K562 (cell line): Measurements from ENCODE around the gene HOXD12. TPM values are rescaled to one million over a fixed set of nuclear protein-coding genes. Genes with fewer than 3 reads are reported as not detected.

Source experiments
- ARID1B ChIP-seq: fragments of 450-650 bp; IDR thresholded peaks from 2 replicates; pipeline ENCODE4 v1.6.1; 2016; ENCODE audit warnings: antibody characterized with exemption, mild to moderate bottlenecking, inconsistent platforms
- NCOA6 ChIP-seq: fragments of 450-650 bp; IDR thresholded peaks from 2 replicates; pipeline ENCODE4 v1.6.1; 2017; ENCODE audit warnings: mild to moderate bottlenecking
- RNF2 ChIP-seq: sonication (generic); IDR thresholded peaks from 2 replicates; pipeline ENCODE4 v1.6.1; 2016
- TRIM24 ChIP-seq, 2 experiments: fragments of 450-650 bp; IDR thresholded peaks; 2 replicates each; pipeline ENCODE4 v1.6.1; 2016
- ZNF224 ChIP-seq: sonication (generic); formaldehyde crosslinking; IDR thresholded peaks from 2 replicates; pipeline ENCODE4 v1.8.0; 2022; ENCODE audit warnings: mild to moderate bottlenecking, missing genetic modification reagents
- ZNF354B ChIP-seq: fragments of 250-450 bp; sonication (Bioruptor Pico); IDR thresholded peaks from 2 replicates; pipeline ENCODE4 v1.4.0; 2020
- polyA plus RNA-seq, 8 experiments: library from polyadenylated mRNA; depleted of rRNA in 4 of 8; stranded (reverse) in 5 of 8; unstranded in 3 of 8; fragments of >200 nt; fragmentation: Nextera tagmentation in 2 of 8; fragmentation: Illumina TruSeq in 1 of 8; extraction: Ambion mirVana in 2 of 8; extraction: Trizol in 1 of 8; gene quantifications; 2 replicates each; pipeline versions ENCODE4 v1.2.1 to v1.2.3, GENCODE V29; 2011 to 2014; ENCODE audit warnings: inconsistent platforms in 1 of 8, missing spikeins in 1 of 8
- total RNA-seq, 7 experiments: library from RNA; depleted of rRNA in 6 of 7; stranded (reverse); fragments of >200 nt in 6 of 7; fragmentation: Illumina TruSeq in 2 of 7; extraction: Trizol in 2 of 7; gene quantifications; 2 replicates each; pipeline versions ENCODE4 v1.2.1 to v1.2.3, GENCODE V29; 2011 to 2021; ENCODE audit warnings: low replicate concordance in 1 of 7
- TF ChIP-seq, protein P1 (sequence below): fragments of 200-800 bp; sonication (Bioruptor generic); IDR thresholded peaks from 2 replicates; pipeline ENCODE4 v1.6.1; 2016; ENCODE audit warnings: missing genetic modification characterization, missing compliant biosample characterization
- TF ChIP-seq, protein P2 (sequence below): fragments of 250-450 bp; sonication (Bioruptor Pico); IDR thresholded peaks from 2 replicates; pipeline ENCODE4 v1.8.0; 2021; ENCODE audit warnings: borderline replicate concordance, mild to moderate bottlenecking, moderate library complexity; ENCODE audit not compliant: poor library complexity, severe bottlenecking
- TF ChIP-seq, protein P3 (sequence below): fragments of 250-450 bp; sonication (Bioruptor Pico); IDR thresholded peaks from 2 replicates; pipeline ENCODE4 v1.5.0; 2021
- TF ChIP-seq, protein P4 (sequence below): fragments of 250-450 bp; sonication (Bioruptor Pico); IDR thresholded peaks from 2 replicates; pipeline ENCODE4 v1.8.0; 2022; ENCODE audit warnings: moderate library complexity, mild to moderate bottlenecking, inconsistent platforms

HOXD12 gene
- total and polyA plus RNA-seq, 9 of the 15 experiments (the other 6 are each of a cell fraction or from before 2014, with no cell fraction given): not detected

DNA sequence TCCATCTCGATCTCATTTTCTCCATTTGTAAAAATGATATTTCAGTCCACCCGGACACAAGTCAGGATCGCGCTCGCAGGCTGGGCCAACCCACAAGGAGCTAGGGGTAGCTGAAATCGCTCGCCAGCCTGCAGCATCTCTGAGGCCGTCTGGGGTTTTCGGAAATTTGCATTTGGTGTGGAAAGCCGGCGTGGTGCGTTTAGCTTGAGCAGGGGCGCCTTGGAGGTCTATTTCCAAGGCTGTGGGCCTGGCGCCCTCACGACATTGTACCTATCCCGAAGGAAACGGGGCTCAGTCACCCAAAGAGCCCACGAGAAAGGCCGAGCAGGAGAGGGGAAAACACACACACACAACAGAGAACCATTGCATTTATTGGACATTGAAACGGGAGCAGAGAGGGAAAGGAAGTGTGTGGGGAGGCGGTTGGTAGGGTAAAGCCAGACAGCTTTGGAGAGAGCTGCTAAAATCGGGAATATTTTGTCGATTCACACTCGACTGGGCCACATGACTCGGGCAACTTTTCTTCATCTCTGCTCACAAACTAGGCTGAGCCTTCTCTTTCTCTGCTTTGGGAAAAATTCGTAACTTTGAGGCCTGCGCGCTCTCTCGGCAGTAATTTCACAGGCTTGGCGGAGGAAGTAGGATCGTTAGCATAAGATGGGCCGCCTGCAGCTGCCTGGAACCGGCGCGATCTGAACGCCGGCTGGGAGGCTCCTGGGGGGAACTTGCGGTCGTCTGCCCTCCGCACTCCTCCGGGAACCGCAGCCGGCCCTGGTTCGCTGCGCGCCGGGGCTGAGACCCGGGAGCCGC is 28.8 kb downstream of the HOXD12 start (continued):
- TF ChIP-seq, protein P1, sequence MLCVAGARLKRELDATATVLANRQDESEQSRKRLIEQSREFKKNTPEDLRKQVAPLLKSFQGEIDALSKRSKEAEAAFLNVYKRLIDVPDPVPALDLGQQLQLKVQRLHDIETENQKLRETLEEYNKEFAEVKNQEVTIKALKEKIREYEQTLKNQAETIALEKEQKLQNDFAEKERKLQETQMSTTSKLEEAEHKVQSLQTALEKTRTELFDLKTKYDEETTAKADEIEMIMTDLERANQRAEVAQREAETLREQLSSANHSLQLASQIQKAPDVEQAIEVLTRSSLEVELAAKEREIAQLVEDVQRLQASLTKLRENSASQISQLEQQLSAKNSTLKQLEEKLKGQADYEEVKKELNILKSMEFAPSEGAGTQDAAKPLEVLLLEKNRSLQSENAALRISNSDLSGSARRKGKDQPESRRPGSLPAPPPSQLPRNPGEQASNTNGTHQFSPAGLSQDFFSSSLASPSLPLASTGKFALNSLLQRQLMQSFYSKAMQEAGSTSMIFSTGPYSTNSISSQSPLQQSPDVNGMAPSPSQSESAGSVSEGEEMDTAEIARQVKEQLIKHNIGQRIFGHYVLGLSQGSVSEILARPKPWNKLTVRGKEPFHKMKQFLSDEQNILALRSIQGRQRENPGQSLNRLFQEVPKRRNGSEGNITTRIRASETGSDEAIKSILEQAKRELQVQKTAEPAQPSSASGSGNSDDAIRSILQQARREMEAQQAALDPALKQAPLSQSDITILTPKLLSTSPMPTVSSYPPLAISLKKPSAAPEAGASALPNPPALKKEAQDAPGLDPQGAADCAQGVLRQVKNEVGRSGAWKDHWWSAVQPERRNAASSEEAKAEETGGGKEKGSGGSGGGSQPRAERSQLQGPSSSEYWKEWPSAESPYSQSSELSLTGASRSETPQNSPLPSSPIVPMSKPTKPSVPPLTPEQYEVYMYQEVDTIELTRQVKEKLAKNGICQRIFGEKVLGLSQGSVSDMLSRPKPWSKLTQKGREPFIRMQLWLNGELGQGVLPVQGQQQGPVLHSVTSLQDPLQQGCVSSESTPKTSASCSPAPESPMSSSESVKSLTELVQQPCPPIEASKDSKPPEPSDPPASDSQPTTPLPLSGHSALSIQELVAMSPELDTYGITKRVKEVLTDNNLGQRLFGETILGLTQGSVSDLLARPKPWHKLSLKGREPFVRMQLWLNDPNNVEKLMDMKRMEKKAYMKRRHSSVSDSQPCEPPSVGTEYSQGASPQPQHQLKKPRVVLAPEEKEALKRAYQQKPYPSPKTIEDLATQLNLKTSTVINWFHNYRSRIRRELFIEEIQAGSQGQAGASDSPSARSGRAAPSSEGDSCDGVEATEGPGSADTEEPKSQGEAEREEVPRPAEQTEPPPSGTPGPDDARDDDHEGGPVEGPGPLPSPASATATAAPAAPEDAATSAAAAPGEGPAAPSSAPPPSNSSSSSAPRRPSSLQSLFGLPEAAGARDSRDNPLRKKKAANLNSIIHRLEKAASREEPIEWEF: no peak
- TF ChIP-seq NCOA6: no peak
- TF ChIP-seq, protein P2, sequence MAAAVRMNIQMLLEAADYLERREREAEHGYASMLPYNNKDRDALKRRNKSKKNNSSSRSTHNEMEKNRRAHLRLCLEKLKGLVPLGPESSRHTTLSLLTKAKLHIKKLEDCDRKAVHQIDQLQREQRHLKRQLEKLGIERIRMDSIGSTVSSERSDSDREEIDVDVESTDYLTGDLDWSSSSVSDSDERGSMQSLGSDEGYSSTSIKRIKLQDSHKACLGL (CRISPR knock-in tag): no peak
- 0 out of 2 replicates have a peak, but pooled peaks have one; percentile 16 for TF ChIP-seq RNF2
- TF ChIP-seq ZNF224 (CRISPR knock-in tag): no peak
- TF ChIP-seq, protein P3, sequence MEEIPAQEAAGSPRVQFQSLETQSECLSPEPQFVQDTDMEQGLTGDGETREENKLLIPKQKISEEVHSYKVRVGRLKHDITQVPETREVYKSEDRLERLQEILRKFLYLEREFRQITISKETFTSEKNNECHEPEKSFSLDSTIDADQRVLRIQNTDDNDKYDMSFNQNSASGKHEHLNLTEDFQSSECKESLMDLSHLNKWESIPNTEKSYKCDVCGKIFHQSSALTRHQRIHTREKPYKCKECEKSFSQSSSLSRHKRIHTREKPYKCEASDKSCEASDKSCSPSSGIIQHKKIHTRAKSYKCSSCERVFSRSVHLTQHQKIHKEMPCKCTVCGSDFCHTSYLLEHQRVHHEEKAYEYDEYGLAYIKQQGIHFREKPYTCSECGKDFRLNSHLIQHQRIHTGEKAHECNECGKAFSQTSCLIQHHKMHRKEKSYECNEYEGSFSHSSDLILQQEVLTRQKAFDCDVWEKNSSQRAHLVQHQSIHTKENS (CRISPR knock-in tag): no peak
- TF ChIP-seq ARID1B: no peak
- no peak for TF ChIP-seq TRIM24 (IDR thresholded peaks at IDR 0.05)
- TF ChIP-seq ZNF354B (CRISPR knock-in tag): no peak
- TF ChIP-seq, protein P4, sequence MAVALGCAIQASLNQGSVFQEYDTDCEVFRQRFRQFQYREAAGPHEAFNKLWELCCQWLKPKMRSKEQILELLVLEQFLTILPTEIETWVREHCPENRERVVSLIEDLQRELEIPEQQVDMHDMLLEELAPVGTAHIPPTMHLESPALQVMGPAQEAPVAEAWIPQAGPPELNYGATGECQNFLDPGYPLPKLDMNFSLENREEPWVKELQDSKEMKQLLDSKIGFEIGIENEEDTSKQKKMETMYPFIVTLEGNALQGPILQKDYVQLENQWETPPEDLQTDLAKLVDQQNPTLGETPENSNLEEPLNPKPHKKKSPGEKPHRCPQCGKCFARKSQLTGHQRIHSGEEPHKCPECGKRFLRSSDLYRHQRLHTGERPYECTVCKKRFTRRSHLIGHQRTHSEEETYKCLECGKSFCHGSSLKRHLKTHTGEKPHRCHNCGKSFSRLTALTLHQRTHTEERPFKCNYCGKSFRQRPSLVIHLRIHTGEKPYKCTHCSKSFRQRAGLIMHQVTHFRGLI: no peak
- TF ChIP-seq, all 486 proteins: peak for 4
